Measurements from ENCODE around the gene TMEM63C.

The TMEM63C gene

DNA sequence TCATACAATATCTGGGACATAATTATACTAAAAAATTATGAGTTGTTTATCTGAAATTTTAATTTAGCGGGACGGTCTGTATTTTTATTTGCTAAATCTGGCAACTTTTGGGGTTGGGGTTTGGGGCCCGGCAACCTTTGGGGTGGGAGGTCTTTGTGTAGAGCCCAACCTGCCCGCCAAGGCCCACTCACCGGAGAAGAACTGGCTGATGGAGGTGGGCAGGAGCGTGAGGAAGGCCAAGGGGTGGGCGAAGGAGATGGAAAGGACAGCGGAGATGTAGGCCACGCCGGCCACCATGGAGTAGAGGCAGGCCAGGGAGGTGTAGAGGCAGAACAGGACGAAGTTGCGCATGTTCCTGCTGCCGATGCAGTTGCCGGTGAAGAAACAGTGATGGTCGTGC, 42.6 kb upstream of the TMEM63C start:
- H3K4me3 ChIP-seq (ENCODE audit: low read length): no peak overlapping the region
- no peak overlapping the region for H3K27ac ChIP-seq (ENCODE audit: low read length)
- no peak overlapping the region for H3K4me2 ChIP-seq (ENCODE audit: low read length)
- H4K20me1 ChIP-seq (ENCODE audit: insufficient read depth, low read length): no peaks in the 10 kb centered on the region
- no peaks in the 10 kb centered on the region for H3K4me1 ChIP-seq (ENCODE audit: low read length)
- H3K9ac ChIP-seq (ENCODE audit: low read length): no peak overlapping the region
- H3K9me3 ChIP-seq (ENCODE audit: insufficient read depth, low read length): no peaks in the 10 kb centered on the region
- no peaks in the 10 kb centered on the region for H3K79me2 ChIP-seq (ENCODE audit: low read length)
- no peak overlapping the region for H2AFZ ChIP-seq (ENCODE audit: low read depth, low read length)
- H3K27me3 ChIP-seq (ENCODE audit: low read depth, low read length): peaks cover 24% of the 10 kb centered on the region
- H3K36me3 ChIP-seq (replicated peaks; ENCODE audit: low read depth, low read length): no peaks in the 10 kb centered on the region
- TF ChIP-seq EZH2phosphoT487 (IDR thresholded peaks at IDR 0.05; ENCODE audit: low read depth): no peak
- TF ChIP-seq, protein P1, sequence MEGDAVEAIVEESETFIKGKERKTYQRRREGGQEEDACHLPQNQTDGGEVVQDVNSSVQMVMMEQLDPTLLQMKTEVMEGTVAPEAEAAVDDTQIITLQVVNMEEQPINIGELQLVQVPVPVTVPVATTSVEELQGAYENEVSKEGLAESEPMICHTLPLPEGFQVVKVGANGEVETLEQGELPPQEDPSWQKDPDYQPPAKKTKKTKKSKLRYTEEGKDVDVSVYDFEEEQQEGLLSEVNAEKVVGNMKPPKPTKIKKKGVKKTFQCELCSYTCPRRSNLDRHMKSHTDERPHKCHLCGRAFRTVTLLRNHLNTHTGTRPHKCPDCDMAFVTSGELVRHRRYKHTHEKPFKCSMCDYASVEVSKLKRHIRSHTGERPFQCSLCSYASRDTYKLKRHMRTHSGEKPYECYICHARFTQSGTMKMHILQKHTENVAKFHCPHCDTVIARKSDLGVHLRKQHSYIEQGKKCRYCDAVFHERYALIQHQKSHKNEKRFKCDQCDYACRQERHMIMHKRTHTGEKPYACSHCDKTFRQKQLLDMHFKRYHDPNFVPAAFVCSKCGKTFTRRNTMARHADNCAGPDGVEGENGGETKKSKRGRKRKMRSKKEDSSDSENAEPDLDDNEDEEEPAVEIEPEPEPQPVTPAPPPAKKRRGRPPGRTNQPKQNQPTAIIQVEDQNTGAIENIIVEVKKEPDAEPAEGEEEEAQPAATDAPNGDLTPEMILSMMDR (IDR thresholded peaks at IDR 0.05; ENCODE audit: low read depth, low read length): no peak

DNA sequence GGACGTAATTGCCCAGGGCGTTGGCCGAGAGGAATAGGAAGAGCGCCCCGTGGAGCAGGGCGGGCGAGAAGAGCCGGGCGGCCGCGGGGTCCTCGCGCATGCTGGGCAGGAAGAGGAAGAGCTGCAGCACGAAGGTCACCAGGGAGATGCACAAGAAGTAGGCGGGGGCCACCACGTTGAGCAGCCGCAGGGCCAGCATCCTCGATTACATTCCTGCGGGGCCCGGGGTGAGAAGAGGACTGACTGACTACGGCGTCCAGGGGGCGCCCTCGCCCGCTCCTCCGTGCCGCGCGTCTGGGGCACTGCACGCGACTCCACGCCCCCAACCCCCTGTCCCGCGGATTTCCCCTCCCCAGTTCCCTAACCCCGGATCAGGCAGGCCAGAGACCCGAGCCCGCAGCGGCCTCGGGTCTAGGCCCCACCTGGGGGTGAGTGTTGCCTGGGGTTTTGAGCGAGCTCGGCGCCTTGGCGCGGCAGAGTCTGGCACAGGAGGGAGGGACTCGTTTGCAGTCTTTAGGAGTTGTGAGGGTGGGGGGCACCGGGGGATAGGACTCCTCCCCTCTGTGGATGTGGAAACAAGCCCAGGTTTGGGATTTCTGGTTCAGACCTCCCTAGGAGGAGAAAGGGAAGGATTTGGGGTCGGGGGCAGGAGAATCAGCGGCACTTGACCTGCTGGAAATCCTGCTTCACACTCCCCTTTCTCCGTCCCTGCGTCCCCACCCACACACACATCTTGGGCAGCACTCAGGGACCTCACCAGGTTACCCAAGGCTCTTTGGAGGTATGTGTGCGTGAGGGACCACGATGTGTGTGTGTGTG, 41.8 kb upstream of the TMEM63C start:
- H3K9me3 ChIP-seq (ENCODE audit: insufficient read depth, low read length): no peaks in the 10 kb centered on the region
- H3K27me3 ChIP-seq (ENCODE audit: low read depth, low read length): peaks cover 23% of the 10 kb centered on the region
- no peaks in the 10 kb centered on the region for H4K20me1 ChIP-seq (ENCODE audit: insufficient read depth, low read length)
- TF ChIP-seq, protein P1 (IDR thresholded peaks at IDR 0.05; ENCODE audit: low read depth, low read length): no peak
- no peak for TF ChIP-seq EZH2phosphoT487 (IDR thresholded peaks at IDR 0.05; ENCODE audit: low read depth)
- H3K4me2 ChIP-seq (ENCODE audit: low read length): no peak overlapping the region
- H3K36me3 ChIP-seq (replicated peaks; ENCODE audit: low read depth, low read length): no peaks in the 10 kb centered on the region
- H2AFZ ChIP-seq (ENCODE audit: low read depth, low read length): no peak overlapping the region
- H3K79me2 ChIP-seq (ENCODE audit: low read length): no peaks in the 10 kb centered on the region
- H3K9ac ChIP-seq (ENCODE audit: low read length): no peak overlapping the region
- no peaks in the 10 kb centered on the region for H3K4me1 ChIP-seq (ENCODE audit: low read length)
- no peak overlapping the region for H3K27ac ChIP-seq (ENCODE audit: low read length)
- H3K4me3 ChIP-seq (ENCODE audit: low read length): no peak overlapping the region

DNA sequence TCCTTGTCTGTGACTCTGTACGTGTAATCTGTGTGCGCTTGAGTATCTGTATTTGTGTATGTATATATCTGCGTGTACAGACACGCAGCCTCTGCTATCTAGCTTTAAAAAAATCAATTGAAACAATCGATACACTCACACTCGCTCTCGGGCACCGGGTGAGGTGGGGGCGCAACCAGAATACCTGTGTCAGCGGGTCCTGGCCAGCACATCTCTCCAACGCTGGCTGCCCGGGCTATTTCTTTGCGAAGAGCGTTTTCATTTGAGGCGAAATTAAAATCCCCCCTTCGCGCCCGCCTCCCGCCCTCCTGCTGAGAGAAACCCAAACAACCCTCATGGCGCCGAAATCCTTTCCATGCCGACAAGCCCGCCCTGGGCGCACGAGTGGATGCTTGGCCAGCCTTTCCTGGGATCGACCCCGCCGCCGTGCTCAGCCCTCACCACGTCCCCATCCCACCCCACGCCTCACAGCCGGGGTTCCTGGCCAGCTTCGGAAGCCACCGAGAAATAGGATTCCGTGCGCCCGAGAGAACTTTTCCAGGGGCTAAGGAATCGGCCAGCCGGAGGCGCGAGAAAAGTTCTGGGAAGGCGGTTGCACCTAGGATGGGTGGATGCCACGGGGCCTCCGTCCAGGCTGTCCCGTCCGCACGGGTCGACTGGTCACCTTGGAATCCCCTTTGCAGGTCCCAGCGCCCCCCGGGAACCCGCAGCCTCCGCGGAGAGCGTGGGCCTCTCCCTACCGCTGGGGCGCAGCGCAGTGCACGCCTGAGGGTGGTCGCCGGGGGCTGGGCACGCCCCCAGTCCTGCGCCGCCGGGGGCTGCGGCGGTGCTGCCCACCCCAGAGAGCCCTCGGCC, 41.0 kb upstream of the TMEM63C start:
- Histone ChIP-seq H4K20me1 (ENCODE audit: insufficient read depth, low read length) (no peaks in the 10 kb centered on the region), H3K27ac (ENCODE audit: low read length) (no peak overlapping the region), H3K36me3 (replicated peaks; ENCODE audit: low read depth, low read length) (no peaks in the 10 kb centered on the region), H3K4me1 (ENCODE audit: low read length) (no peaks in the 10 kb centered on the region), H3K27me3 (ENCODE audit: low read depth, low read length) (peaks cover 30% of the 10 kb centered on the region), H3K4me3 (ENCODE audit: low read length) (no peak overlapping the region), H3K4me2 (ENCODE audit: low read length) (no peak overlapping the region), H3K9me3 (ENCODE audit: insufficient read depth, low read length) (no peaks in the 10 kb centered on the region), H3K9ac (ENCODE audit: low read length) (no peak overlapping the region), H2AFZ (ENCODE audit: low read depth, low read length) (no peak overlapping the region), H3K79me2 (ENCODE audit: low read length) (no peaks in the 10 kb centered on the region)
- TF ChIP-seq, protein P1 (IDR thresholded peaks at IDR 0.05; ENCODE audit: low read depth, low read length): no peak
- no peak for TF ChIP-seq EZH2phosphoT487 (IDR thresholded peaks at IDR 0.05; ENCODE audit: low read depth)
